A673 (cell line): Measurements from ENCODE around the gene NES. TPM values are rescaled to one million over a fixed set of nuclear protein-coding genes. Genes with fewer than 3 reads are reported as not detected.

ENCODE experiments used
- Bru-seq: library from RNA; stranded (reverse); fragments of 400-500 nt; gene quantifications from one replicate; lab custom pipeline; 2021; lab: Mats Ljungman, UMichigan
- BruChase-seq, 2 experiments: library from RNA; stranded (reverse); fragments of 400-500 nt; gene quantifications; one replicate each; lab custom pipeline; 2021; lab: Mats Ljungman, UMichigan
- BruUV-seq: library from RNA; stranded (reverse); fragments of 400-500 nt; replicated peaks from 2 replicates; lab custom pipeline; 2021; lab: Mats Ljungman, UMichigan
- CTCF ChIA-PET: fragments of 300-600 bp; sonication (Branson Sonifier 250); formaldehyde crosslinking; loops from one replicate; lab custom pipeline; 2022; ENCODE audit warnings: antibody characterized with exemption; lab: Charles Lee
- POLR2A ChIA-PET: fragments of 300-600 bp; sonication (Branson Sonifier 250); formaldehyde crosslinking; loops from one replicate; lab custom pipeline; 2022; ENCODE audit warnings: antibody characterized with exemption; ENCODE audit not compliant: low non-redundant PET; lab: Charles Lee
- DNase-seq: peaks from one replicate; pipeline ENCODE4 v3.0.0-alpha.2; 2015; ENCODE audit warnings: low spot score
- H3K27ac ChIP-seq: fragments of 200-600 bp; sonication (generic); 2 replicates; pipeline ENCODE4 v1.5.1; 2016; ENCODE audit warnings: mixed run types, low read depth, mild to moderate bottlenecking, mixed read lengths, antibody characterized with exemption, low read length; ENCODE audit not compliant: poor library complexity, severe bottlenecking
- H3K27me3 ChIP-seq: fragments of 200-600 bp; sonication (generic); replicated peaks from 2 replicates; pipeline ENCODE4 v1.6.1; 2017; ENCODE audit warnings: mixed run types, low read depth, mild to moderate bottlenecking, mixed read lengths, antibody characterized with exemption, low read length; ENCODE audit not compliant: insufficient read depth, poor library complexity
- H3K36me3 ChIP-seq: fragments of 200-600 bp; sonication (generic); 2 replicates; pipeline ENCODE4 v1.6.1; 2016; ENCODE audit warnings: mixed run types, mild to moderate bottlenecking, mixed read lengths, antibody characterized with exemption, low read length; ENCODE audit not compliant: insufficient read depth, poor library complexity, severe bottlenecking
- H3K4me1 ChIP-seq: fragments of 200-600 bp; sonication (generic); 2 replicates; pipeline ENCODE4 v1.6.1; 2017; ENCODE audit warnings: mixed run types, mild to moderate bottlenecking, mixed read lengths, antibody characterized with exemption, low read length; ENCODE audit not compliant: insufficient read depth, poor library complexity, severe bottlenecking
- H3K4me3 ChIP-seq: fragments of 200-600 bp; sonication (generic); 2 replicates; pipeline ENCODE4 v1.5.1; 2016; ENCODE audit warnings: low read depth, mixed run types, mild to moderate bottlenecking, mixed read lengths, low read length; ENCODE audit not compliant: poor library complexity, severe bottlenecking
- H3K9me3 ChIP-seq: fragments of 200-600 bp; sonication (generic); 2 replicates; pipeline ENCODE4 v1.6.1; 2016; ENCODE audit warnings: mixed run types, low read depth, mild to moderate bottlenecking, mixed read lengths, antibody characterized with exemption, low read length; ENCODE audit not compliant: poor library complexity, severe bottlenecking
- CTCF ChIP-seq: fragments of 300-800, 200-600 bp; sonication (generic); conservative IDR thresholded peaks from 2 replicates; pipeline ENCODE4 v1.5.1; 2017; ENCODE audit warnings: low read depth, mild to moderate bottlenecking, antibody characterized with exemption, low read length, moderate library complexity, mixed read lengths
- EZH2 ChIP-seq: fragments of 200-600 bp; sonication (generic); IDR thresholded peaks from 2 replicates; pipeline ENCODE4 v1.6.1; 2017; ENCODE audit warnings: borderline replicate concordance, low read depth, mild to moderate bottlenecking, mixed read lengths, antibody characterized with exemption, low read length; ENCODE audit not compliant: poor library complexity, severe bottlenecking
- intact Hi-C: fragments of 100-400 bp; cut with micrococcal nuclease; formaldehyde crosslinking; loops from one replicate; pipeline ENCODE4 v1.10.0; 2022; ENCODE audit not compliant: unreplicated experiment
- long read RNA-seq: library from polyadenylated mRNA; stranded (forward); transcript quantifications from one replicate; pipeline ENCODE4 v2.0.0, GENCODE V29; 2022
- total RNA-seq: library from RNA; stranded (reverse); gene quantifications from 2 replicates; pipeline ENCODE4 v1.2.3, GENCODE V29; 2021

The NES gene
- 8.7 and 12.3 TPM in 2 replicates for total RNA-seq
- Bru-seq, nascent RNA: percentile 53 among the genes with signal in this experiment
- BruChase-seq, experiment 1, labeled RNA remaining after a 2-hour chase: percentile 70 among the genes with signal in this experiment
- percentile 89 among the genes with signal in this experiment for BruChase-seq, experiment 2, labeled RNA remaining after a 6-hour chase
- long read RNA-seq, partial matches to known transcripts: 0 of 4 reads
- long read RNA-seq, other reads (novel, unspliced or antisense): 4 of 4 reads

- Histone ChIP-seq H3K9me3 (no peaks in the 10 kb centered on the region), H3K27me3 (peaks cover 63% of the 10 kb centered on the region), H3K27ac (no peak within 1 kb of the TSS), H3K36me3 (no peaks in the 10 kb centered on the region), H3K4me3 (peak within 1 kb of the TSS; percentile 40), H3K4me1 (peaks cover 13% of the 10 kb centered on the region)
- intact Hi-C loops: loop anchor here (2.0 to 5.0 kb wide), 2 partner anchors 16 to 95 kb away; no protein-coding TSS in a partner anchor
- TF ChIP-seq EZH2 (peak; percentile 77), CTCF (no peak)
- ChIA-PET CTCF (interaction anchor here (0.6 to 1.6 kb wide), 11 partner anchors 13 to 224 kb away, joined by 3 to 7 read pairs (median 4); partner anchors contain the start of gene NTRK1), POLR2A (interaction anchor here (0.7 kb wide), 1 partner anchor 17 kb away, joined by 7 read pairs; no protein-coding TSS in a partner anchor)
- TSS peak; percentile 52 for BruUV-seq
- peak; percentile 75 for DNase-seq
Observed at GRCh38 chr1:156676820-156677615, at the start of gene NES. Gene NES, minus strand, starts transcription at chr1:156677407. Its CDS starts 143 bp downstream, at chr1:156677264.

GRCh38 chr1:156726549-156727226 lies 49.5 kb upstream of the NES start:
- Histone ChIP-seq H3K9me3 (no peaks in the 10 kb centered on the region), H3K4me3 (peak overlapping the region; percentile 95), H3K36me3 (peaks cover 28% of the 10 kb centered on the region), H3K4me1 (peaks cover 23% of the 10 kb centered on the region), H3K27me3 (no peaks in the 10 kb centered on the region), H3K27ac (peak overlapping the region; percentile 21)
- no TSS peak for BruUV-seq
- TF ChIP-seq CTCF: peak; percentile 74
- TF ChIP-seq EZH2: no peak
- ChIA-PET POLR2A (interaction anchor here (0.9 kb wide), 1 partner anchor 36 kb away, joined by 3 read pairs; no protein-coding TSS in a partner anchor), CTCF (interaction anchor here (0.6 to 5.2 kb wide), 22 partner anchors 14 to 493 kb away, joined by 3 to 117 read pairs (median 4); partner anchors contain the start of genes CRABP2, HDGF, INSRR and MRPL24)
- intact Hi-C loops: loop anchor here (1.0 kb wide), 3 partner anchors 37 to 164 kb away; partner anchors contain the start of gene NTRK1
- peak; percentile 82 for DNase-seq
